Measurements from ENCODE around the gene HES5.

HES5 gene

DNA sequence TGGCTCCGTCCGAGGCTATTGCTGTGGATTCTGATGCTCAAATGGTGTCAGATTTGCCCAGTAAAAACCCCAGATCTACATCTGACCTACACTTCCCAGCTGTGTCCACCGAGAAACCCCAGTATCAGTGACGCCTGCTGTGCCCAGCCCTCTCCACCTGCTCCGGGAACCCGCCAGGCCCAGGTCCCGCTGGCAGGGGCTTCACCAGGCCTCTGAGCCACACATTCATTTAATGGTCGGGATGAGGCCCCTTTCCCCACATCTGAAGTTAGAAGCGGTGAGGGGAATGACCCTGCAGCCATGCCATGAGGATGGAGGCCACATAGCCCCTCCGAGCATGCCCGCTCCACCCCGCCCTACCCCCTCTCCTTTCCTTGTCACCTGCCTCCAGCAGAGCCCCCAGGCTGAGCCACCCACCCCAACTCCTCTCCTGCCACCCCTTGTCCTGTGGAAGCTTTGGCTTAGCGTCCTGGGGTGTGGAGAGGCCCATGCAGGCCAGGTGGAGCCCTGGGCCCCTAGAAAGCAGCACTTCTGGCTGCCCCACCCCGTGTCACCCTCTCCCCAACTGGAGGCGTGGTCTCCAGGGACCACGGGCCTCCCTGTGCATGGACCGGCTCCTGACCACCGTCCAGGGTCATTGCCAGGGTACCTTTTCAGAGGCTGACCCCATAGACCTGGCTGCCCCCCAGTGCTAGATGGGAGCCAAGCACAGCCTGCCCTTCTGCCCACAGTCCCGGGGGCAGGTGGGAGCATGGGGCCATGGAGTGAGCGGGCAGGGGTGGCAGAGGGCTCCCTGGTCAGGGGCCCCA is 34.1 kb upstream of the HES5 start:
- TF ChIP-seq, protein P1, sequence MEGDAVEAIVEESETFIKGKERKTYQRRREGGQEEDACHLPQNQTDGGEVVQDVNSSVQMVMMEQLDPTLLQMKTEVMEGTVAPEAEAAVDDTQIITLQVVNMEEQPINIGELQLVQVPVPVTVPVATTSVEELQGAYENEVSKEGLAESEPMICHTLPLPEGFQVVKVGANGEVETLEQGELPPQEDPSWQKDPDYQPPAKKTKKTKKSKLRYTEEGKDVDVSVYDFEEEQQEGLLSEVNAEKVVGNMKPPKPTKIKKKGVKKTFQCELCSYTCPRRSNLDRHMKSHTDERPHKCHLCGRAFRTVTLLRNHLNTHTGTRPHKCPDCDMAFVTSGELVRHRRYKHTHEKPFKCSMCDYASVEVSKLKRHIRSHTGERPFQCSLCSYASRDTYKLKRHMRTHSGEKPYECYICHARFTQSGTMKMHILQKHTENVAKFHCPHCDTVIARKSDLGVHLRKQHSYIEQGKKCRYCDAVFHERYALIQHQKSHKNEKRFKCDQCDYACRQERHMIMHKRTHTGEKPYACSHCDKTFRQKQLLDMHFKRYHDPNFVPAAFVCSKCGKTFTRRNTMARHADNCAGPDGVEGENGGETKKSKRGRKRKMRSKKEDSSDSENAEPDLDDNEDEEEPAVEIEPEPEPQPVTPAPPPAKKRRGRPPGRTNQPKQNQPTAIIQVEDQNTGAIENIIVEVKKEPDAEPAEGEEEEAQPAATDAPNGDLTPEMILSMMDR (conservative IDR thresholded peaks at IDR 0.05; ENCODE audit: low read length): no peak
- no peak for DNase-seq (ENCODE audit: low read depth)
- no peak overlapping the region for H3K4me3 ChIP-seq (ENCODE audit: low read length)

DNA sequence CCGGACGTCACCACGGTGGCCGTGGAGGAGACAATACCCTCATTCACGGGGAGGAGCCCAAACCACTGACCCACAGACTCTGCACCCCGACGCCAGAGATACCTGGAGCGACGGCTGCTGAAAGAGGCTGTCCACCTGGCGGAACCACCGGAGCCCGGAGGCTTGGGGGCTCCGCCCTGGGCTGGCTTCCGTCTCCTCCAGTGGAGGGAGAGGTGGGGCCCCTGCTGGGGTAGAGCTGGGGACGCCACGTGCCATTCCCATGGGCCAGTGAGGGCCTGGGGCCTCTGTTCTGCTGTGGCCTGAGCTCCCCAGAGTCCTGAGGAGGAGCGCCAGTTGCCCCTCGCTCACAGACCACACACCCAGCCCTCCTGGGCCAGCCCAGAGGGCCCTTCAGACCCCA is 33.1 kb upstream of the HES5 start:
- no peak for DNase-seq (ENCODE audit: low read depth)
- H3K4me3 ChIP-seq (ENCODE audit: low read length): no peak overlapping the region
- TF ChIP-seq, protein P1 (conservative IDR thresholded peaks at IDR 0.05; ENCODE audit: low read length): no peak

DNA sequence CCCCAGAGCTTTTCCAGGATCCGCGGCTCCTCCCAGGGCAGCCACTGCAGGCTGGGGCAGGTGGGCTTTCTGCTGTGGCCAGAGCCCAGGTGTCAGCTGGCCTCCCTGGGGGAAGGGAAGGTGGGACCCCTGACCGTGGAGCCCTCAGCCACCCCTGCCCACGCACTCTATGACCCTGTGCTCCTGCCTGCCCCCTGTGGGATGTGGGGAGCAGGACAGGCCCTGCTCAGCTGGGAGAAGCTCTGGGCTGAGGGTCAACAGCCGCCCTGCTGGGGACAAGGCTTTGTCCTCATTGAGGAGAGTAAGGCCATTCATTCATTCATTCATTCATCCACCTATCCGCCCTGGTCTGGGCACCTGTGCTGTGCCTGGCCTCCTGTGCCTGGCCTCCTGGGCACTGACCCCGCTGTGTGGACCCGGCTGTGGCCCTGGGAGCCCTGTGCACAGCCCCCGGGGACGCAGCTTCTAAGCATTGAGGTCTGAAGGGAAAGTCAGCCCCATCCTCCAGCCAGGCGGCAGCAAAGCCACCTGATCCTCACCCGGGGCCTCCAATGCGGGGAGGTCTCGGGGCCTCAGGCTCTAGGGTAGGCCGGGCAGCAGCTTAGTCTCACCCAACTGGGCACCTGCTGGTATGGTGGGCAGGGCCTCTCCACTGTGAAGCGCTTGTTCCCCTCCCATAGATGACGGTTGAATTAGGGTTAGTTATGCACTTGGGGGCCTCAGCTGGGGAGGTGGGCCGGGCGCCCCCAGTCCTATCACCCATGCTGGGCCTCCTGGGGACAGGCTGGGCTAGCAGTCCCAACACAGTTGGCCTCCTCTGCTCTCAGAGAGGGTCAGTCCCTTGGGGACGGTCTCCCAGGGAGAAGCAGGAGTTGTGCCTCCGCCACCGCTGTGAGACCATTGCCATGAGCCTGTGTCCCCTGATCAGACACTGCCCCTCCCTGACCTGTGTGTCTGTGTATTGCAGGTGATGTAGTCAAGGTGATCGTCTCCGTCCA is 32.1 kb upstream of the HES5 start:
- DNase-seq (ENCODE audit: low read depth): no peak
- TF ChIP-seq, protein P1 (conservative IDR thresholded peaks at IDR 0.05; ENCODE audit: low read length): peak; percentile 47
- no peak overlapping the region for H3K4me3 ChIP-seq (ENCODE audit: low read length)

DNA sequence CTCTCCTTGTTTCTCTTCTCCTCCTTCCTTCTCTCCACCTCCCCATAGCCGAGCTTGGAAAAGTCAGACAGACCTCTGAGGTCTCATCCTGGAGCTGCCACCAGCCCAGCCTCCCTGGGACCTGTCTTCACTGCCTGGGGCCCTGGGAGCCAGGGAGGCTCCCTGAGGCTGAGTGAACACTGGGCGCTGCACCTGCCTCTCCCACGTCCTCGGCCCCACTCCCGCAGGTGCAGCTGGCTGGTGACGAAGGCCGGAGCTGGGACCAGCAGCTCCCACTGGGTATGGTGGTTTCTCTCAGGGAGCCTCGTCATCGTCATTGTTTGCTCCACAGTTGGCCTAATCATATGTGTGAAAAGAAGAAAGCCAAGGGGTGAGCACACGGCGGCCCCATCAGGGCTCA is 31.4 kb upstream of the HES5 start:
- DNase-seq (ENCODE audit: low read depth): no peak
- no peak overlapping the region for H3K4me3 ChIP-seq (ENCODE audit: low read length)
- TF ChIP-seq, protein P1 (conservative IDR thresholded peaks at IDR 0.05; ENCODE audit: low read length): no peak

DNA sequence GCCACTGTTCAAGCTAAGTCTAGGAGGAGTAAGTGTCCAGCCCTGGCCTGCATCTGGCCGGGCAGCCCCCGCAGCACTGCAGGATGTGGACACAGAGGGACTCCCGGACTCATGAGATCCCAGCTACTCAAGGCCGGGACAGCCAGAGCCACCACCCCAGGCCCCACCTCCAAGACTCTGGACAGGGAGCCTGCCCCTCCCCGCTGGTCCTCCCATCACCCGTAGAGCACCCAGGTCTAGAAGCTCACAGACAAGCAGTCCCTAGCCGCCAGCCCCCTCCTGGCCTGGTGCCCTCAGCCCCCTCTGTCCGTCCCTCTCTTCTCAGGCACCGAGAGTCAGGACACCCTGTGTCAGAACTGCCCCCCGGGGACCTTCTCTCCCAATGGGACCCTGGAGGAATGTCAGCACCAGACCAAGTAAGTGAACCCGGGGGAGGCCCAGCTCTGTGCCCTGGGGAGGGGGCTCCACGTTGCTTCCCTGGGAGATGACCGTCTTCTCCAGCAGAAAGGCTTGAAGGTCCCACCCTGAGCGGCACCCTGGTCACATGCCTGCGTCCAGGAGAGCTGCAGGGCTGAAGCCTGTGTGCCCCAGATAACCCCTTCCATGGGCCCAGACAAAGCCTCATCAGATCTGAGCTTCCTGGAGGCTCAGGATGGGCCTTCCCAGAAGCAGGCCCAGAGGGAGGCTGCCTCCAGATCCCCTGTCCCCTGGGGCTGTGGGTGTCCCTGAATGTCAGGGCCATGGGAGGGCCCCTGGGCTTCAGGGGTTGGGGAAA is 30.4 kb upstream of the HES5 start:
- DNase-seq (ENCODE audit: low read depth): no peak
- H3K4me3 ChIP-seq (ENCODE audit: low read length): no peak overlapping the region
- TF ChIP-seq, protein P1 (conservative IDR thresholded peaks at IDR 0.05; ENCODE audit: low read length): no peak

DNA sequence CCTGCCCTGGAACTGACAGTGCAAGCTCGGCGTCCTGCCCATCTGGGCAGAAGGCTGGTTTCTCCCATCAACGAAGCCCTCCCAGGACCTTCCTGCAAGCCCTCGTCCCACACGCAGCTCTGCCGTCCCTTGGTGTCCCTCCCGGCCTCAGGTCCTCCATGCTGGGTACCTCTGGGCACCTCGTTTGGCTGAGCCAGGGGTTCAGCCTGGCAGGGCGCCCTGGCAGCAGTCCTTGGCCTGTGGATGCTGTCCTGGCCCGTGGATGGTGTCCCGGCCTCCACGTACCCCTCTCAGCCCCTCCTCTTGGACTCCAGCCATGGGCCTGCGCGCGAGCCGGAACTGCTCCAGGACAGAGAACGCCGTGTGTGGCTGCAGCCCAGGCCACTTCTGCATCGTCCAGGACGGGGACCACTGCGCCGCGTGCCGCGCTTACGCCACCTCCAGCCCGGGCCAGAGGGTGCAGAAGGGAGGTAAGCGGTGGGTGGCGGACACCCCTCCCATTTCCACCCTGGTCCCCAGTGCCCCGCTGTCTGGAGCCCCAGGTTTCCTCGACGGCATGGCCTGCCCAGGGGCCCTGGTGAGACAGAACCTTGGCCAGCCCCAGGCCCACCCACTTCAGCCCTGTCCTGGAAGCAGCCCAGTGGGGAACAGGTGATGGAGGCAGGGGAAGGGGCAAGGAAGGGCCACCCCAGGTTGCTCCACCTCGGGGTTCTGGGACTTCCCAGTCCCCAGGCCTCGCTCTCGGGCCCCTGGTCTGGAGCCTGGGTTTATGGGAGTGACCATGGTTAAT is 29.6 kb upstream of the HES5 start:
- TF ChIP-seq, protein P1 (conservative IDR thresholded peaks at IDR 0.05; ENCODE audit: low read length): no peak
- H3K4me3 ChIP-seq (ENCODE audit: low read length): no peak overlapping the region
- DNase-seq (ENCODE audit: low read depth): no peak
